Right hindlimb (tissue), 1 donor: ENCODE data around the gene PUS7.
A peak's percentile ranks its signal among the peaks of the same experiment; 100 is the strongest.
"Not testable (repeated sequence)": the region's sequence is repeated elsewhere in the genome, so short reads cannot be mapped to it uniquely, and the experiment has no call there.

Source experiments
- DNase-seq: peaks from one replicate; pipeline ENCODE4 v3.0.0-alpha.2; 2018

The PUS7 gene

DNA sequence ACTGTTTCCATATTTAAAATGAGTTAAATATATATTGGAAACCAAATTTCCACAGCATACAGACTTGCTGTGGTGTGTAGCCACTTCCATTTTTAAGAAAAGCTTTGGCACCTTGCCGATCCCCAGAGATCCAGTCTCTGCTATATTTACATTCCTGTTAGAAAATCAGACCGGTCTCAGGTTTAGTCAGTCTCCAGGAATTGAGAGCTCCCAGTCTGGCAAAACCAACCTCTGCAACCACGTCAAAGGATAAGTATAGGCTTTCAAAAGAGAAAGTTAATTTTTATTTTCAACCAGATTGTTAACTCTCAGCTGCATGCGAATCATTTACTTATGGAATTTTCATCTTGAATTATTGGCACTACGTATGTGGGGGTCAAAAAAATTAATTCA, 28.2 kb downstream of the PUS7 start:
- peak; percentile 59 for DNase-seq

DNA sequence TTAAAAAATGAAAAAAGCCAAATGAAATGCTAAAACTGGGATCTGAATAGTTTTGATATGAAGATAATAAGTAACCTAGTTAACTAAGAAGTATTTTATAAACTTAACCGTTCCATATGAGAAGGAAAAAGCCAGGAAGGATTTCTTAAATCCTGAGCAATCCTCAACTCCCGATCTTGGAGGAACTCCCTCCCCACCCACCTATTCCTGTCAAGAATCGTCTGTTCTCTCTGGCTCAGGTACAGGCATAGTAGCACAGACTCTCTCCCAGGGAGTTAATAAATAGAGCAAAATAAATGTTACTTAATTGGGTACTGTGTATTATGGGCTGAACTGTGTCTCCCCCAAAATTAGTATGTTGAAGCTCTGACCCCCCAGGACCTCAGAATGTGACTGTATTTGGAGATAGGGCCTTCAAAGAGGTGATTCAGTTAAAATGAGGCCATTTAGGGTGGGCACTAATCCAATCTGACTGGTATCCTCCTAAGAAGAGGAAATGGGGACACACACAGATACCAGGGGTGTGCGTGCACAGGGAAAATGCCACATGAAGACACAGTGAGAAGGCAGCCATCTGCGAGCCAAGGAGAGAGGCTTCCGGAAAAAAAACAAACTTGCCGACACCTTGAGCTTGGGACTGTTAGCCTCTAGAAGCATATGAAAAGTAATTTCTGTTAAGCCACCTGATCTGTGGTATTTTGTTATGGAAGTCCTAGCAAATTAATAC, 28.7 kb downstream of the PUS7 start:
- no peak for DNase-seq

DNA sequence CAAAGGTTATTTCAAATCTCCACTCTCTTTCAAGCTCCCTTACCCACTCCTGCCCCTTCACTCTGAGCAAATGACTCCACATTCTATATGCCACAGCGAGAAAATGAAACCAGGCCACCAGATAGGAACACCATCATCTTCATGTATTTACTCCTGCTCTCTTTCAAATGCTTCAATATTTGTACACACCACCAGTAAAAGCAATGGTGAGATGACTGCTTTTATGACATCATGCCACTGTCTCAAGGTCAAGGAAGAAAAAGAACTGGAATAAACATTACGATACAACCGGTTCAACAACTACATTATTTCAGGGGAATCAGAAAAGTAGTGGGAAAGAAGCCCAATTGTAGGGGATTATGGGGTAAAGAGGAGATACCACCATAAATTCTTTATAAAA, 32.7 kb downstream of the PUS7 start:
- DNase-seq, result no peak

DNA sequence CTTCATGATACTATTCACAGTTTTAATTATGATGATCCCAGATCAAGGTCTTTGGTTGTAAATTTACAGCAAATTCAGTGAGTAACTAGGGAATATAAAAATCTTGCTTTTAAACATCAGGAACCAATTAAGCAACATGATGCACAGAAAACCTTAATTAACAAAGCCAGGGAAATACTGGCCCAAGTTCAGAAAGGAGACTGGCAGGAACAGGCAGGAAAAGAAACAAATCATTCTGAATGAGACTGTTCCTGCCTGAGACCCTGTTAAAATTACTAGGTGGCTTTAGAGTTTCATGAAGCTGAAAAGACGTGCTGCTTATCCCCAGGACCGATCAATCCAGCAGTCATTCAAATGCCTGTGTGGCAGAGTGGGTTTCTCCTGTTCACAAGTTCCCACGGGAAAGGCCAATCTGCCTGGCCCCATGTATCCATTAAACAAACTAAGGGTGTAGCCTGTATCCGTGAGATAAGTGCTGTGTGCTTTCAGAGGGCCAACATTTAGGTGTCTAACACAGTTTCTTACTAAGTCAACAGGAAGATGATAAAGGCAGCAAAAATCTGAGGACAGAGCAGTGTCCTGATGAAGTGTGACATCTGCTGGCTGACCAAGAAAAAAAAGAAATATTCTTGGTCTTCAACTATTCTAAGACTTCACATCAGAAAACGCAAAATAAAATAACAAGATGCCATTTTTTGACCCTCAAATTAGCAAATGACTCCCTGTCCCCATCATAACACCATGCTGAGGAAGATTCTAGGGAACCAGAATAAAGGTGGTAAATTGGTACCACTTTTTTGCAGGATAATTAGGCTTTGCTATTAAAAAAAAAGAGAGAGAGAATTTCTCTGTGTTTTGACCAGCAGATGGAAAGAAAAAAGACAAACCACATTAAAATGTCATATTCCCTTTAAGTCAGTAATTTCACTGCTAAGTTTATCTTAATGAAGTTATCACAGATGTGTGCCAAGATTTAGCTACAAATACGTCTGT, 34.2 kb downstream of the PUS7 start:
- peak; percentile 39 for DNase-seq

DNA sequence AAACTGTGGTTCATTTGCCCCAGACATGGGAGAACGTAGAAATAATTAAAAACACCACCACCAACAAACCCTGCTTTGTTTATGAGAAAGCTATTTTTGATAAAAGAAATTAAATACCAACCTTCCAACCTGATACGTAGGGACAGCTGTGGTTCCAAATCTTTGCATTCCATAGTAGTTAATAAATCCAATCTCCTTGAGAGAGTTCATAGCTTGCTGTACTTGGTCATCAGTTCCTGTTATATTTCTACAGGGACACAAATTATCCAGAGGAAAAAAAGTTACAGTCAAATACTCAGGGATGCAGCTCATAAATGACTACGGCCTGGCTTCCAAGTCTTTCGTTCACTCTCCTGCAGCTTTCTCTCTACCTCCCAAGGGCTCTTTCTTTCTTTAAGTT, 41.1 kb downstream of the PUS7 start:
- DNase-seq, result no peak

DNA sequence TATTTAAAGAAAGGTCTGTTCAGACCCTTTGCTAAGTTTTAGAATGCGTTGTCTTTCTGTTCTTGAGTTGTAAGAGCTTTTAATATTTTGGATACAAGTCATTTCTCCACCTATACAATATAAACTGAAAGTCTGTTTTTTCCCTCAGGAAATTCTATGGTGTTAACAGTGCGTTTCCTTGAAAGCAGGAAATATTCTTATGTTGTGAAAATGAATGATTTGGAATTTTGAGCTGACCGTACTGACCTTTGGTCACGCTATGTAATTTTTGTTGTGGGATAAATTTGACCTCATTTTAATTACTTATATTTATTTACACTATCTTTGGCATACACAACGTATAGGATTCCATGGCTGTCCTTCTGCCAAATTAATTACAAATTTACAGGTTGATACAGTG, 43.5 kb downstream of the PUS7 start:
- no peak for DNase-seq

DNA sequence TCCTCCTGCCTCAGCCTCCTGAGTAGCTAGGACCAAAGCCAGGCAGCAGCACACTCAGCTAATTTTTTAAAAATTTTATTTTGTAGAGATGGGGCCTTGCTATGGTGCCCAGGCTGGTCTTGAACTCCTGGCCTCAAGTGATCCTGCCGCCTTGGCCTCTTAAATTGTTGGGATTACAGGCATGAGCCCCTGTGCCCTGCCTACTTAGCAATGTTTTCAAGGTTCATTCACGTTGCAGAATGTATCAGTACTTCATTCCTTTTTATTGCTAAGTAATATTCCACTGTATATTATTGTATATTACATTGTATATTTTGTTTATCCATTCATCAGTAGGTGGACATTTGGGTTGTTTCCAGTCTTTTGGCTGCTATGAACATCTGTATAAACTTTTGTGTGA, 44.2 kb downstream of the PUS7 start:
- no peak for DNase-seq

DNA sequence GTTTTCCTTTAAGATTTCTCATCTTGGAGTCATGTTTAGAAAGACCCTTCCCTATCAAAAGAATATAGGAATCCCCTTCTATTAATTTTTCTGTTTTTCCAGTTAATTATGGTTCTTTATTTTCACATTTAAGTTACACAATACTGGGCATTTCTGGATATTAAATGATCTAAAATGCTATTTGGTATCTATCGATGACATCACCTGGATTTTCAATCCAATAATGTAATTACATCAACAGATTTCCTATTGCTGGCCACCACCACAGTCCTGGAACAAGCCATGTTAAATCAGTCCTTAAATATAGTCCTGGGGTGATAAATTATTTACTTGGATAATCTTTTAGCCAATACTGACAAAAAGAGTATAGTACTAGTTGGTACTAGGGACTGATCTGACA, 48.0 kb downstream of the PUS7 start:
- DNase-seq, result no peak

DNA sequence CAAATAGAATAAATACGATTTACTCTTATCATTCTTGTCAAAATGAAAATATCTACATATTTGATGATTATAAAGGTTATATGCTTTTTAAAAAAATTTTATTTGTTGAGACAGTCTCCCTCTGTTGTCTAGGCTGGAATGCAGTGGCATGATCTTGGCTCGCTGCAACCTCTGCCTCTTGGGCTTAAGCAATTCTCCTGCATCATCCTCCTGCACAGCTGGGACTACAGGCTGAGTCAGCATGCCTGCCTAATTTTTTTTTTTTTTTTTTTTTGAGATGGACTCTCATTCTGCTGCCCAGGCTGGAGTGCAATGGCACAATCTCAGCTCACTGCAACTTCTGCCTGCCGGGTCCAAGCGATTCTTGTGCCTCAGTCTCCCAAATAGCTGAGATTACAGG, 48.9 kb downstream of the PUS7 start:
- DNase-seq, result peak; percentile 44

DNA sequence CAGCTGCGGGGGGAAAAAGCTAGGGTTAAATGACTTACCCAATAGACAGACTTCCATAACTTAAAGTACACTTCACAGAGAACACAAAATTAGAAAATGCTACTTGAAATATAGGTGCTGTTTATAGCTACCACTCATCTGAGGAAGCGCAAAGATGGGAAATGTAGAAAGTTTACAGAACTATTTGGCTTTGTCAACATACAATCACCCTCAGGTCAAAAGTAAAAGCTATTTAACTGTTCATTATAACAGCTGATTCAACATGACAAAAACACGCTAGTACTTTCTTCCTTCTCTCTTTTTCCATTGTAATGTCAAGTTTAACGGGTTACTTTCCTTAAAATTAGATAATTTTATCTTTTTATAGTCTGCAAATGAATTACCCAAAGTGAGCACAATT, 51.2 kb downstream of the PUS7 start:
- no peak for DNase-seq

DNA sequence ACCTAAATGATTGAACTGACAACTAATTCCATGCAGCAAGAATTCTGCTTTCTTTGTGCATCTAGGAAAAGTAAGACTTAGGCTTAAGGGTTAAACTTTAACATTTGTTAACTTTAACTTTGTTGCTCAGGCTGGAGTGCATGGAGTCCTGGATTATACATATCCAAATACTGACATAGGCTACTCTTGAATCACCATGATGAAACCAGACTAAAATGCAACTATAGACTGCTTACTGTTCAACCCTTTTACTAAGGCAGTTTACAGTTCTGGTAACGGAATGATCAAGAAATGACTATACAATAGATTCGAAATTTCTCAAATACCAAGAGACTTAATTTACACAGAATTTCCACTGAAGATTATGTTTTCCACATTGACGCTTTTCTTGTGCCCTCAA, 52.0 kb downstream of the PUS7 start:
- DNase-seq, result no peak

DNA sequence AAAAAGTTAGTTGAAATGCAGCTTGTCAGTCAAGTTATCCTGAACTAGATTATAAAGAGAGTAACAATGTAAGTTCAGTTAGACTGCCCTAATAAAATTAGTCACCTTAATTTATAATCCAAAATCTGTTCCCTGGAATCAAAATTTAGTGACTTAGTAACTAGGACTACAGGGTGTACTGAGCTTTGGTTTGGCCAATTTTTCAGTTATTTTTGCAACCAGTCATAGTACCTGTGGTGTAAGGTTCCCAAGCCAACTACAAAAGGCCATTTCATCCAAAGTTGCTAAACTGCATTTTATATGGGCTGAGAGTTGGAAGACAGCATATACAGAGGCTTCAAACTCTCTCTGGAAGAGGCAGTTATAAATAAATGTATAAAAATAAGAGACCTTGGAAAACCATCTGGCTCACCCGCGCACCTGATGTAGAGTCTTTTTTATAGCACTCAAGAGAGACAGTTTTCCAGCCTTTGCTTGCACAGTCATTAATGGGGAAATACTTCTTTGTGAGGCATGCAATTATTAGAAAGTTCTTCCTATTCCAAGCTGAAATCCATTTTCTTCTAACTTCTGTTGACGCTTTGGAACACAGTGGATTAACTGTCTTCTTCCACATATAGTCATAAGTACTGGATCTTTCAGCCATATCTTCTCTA, 59.2 kb downstream of the PUS7 start:
- DNase-seq, result peak; percentile 44

DNA sequence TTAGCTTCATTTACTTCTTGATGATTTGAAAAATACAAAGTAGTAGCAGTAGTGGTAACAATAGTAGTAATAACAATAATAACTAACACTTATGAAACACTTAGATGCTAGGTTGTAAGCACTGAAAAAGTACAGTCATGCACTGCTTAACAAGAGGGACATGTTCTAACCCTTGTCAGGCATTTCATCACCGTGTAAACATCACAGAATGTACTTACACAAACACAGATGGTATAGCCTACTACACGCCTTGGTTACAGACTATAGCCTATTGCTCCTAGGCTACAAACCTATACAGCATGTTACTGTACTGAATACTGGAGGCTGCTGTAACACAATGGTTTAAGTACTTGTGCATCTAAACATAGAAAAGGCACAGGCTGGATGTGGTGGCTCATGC, 60.6 kb downstream of the PUS7 start:
- no peak for DNase-seq

DNA sequence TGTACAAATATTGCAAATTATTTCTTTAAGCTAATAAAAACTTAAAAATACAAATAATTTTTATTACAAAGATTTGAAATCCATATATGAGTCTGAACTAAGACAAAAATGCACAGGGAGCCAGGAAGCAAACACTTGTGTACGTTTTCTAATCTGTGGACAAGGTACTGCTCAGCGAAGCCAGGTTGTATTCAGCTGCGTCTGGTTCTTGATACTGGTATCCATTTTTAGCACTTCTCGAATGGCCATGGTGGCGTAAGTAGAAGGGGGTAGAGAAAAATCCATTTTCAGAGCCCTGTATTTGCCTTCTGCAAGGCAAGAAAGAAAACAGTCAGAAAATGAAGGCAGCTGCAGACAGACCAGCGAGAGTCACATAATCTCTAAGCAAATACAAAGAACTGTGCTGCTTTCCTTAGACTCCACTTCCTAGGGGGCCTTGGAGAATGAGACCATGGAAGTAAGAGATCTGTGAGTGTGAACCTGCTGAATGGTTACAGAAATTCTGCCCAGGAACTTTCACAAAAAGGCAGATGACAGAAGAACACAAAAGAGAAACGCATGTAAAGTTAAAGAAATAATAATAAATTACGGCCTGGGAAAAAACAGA, 64.3 kb downstream of the PUS7 start:
- DNase-seq, result no peak

DNA sequence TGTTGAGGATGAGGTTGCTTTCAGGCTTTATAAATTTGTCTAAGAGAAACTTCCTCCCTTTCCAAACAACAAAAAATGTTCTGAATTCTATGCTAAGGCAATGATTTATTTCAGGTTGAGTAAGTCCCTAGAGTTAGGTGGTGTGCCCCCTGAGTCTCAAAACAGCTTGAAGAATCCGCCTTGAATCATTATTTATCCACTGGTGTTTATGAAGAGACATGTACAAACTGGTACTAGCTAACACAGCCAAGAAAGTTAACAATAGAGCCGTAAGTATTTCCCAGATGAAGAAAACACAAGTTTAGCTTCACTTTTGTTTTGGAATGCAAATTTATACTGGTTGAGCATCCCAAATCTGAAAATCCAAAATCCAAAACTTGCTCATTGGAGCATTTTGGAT, 67.2 kb downstream of the PUS7 start:
- DNase-seq, result no peak

DNA sequence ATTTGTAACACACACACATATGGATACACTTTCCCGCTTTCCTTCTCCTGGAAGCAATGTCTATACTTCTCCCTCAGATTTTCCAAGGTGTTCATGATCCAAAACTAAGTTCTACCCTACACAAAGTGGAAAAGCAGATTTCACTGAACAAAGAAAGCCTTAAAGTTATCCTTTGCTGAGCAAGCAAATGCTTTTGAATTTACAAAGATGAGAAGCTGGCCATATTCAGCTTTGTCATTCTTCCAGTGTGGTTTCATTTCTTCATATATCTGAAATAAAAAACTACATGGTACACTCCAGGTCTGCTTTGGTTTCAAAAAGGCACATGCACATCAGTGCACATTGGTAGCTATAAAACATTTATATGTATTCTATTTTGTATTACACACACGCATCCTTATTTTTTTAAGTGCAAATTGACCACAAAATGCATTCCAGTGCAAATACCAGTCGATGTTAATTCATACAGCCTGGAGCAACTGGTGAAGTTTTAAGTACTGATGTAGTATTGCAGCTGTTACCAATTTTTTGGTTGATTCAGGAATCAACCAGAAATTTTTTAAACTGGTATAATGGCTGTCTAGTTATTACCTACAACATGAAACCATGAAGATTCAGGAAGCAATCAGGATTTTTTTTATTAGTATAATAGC, 67.8 kb downstream of the PUS7 start:
- no peak for DNase-seq

DNA sequence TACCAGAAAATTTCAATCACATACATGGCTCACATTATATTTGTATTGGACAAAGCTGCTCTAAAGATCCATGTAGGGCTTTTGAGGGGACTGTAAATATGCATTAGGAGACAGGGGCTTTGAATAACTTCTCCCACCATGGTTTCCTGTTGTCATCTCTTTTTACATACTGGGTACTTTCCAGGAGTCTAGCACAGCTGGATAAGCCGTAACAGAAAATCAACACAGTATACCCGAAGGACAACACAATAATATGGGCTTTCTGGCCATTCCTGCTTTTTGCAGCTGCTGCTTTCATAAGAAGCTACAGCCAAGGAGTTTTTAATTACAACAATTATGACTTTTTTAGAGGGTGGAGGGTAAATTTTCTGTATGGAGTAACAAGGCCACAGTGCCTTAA, 70.0 kb downstream of the PUS7 start:
- peak; percentile 45 for DNase-seq

DNA sequence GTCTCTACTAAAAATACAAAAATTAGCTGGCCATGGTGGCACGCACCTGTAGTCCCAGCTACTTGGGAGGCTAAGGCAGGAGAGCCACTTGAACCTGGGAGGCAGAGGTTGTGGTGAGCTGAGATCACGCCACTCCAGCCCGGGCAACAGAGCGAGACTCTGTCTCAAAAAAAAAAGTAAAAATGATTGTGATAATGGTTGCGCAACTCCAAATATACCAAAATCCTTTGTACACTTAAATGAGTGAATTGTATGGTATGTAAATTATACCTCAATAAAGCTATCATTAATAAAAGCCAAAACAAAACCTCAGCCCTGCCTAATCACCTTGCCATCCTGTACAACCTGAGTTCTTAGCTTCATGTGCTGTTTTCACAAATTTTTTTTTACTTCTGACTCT, 71.2 kb downstream of the PUS7 start:
- DNase-seq, result not testable (repeated sequence)

DNA sequence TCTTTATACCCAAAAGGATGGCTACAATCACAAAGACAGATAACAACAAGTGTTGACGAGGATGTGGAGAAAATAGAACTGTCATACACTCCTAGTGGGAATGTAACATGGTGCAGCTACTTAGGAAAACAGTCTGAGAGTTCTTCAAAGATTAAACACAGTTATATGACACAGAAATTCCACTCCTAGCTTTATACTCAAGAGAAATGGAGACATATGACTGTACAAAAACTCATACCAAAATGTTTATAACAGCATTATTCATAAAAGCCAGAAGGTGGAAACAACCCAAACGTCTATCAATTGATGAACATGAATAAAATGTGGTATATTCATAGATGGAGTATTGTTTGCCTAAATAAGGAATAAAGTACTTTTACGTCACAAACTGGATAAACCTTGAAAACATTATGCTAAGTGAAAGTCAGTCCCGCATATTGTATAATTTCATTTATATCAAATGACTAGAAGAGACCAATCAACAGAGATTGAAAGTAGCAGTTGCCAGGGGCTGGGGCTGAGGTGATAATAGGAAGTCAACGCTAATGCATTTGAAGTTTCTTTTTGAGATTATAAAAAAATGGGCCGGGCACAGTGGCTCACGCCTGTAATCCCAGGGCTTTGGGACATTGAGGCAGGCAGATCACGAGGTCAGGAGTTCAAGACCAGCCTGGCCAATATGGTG, 71.8 kb downstream of the PUS7 start:
- DNase-seq, result no peak

DNA sequence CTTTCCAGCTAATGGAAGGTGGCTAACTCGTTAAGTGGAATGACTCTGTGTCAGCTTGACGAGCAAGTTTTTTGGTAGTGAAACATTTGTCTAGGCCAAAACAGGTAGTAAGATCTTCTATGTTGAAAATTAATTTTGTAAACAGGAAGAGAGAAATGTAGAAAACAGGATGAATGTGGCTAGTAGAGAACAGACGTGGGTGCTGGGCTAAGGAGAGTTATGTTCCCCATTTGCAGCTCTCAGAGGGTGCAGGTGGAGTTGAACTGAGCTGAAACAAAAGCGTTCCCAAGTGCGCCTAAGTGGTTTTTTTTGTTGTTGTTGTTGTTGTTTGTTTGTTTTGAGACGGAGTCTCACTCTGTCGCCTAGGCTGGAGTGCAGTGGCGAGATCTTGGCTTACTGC, 73.9 kb downstream of the PUS7 start:
- no peak for DNase-seq

DNA sequence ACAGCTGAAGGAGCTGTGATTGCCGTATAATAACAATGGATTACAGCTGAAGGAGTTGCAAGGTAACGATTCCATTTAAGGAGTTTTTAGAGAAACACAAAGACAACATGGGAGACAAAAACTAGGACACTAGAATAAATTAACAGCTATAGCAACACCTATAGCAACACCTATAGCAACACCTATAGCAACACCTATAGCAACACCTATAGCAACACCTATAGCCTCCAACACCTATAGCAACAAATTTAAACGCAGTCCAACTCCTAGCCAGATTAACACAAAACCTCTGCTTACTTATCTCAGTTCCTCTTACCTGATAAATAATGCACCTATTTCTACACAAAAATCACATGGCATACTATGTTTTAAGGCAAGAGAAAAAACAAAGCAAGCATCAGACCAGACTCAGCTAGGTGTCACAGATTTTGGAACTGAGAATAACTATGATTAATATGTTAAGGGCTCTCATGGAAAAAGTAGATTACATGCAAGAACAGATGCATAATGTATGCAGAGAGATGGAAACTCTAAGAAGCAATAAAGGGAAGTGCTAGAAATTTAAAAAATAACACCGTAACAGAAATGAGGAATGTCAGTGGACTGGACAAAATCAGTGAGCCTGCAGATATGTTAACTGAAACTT, 77.6 kb downstream of the PUS7 start:
- no peak for DNase-seq

DNA sequence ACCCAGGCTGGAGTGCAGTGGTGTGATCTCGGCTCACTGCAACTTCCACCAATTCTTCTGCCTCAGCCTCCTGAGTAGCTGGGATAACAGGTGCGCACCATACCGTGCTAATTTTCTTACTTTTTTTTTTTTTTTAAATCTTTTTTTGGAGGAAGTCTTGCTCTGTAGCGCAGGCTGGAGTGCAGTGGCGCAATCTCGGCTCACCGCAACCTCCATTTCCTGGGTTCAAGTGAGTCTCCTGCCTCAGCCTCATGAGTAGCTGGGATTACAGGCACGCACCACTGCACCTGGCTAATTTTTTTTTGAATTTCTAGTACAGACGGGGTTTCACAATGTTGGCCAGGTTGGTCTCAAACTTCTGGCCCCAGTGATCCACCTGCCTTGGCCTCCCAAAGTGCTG, 79.9 kb downstream of the PUS7 start:
- not testable (repeated sequence) for DNase-seq
